Activated CD4-positive, alpha-beta T cell treated with anti-CD3 and anti-CD28 coated beads, Interleukin-2, amount 10 ng/mL, durations not matched to agents 7 days and 5 days (primary cell): ENCODE data around the gene MXRA7. TPM values are rescaled to one million over a fixed set of nuclear protein-coding genes. Genes with fewer than 3 reads are reported as not detected.
"Not testable (repeated sequence)": the region's sequence is repeated elsewhere in the genome, so short reads cannot be mapped to it uniquely, and the experiment has no call there.

ENCODE experiments used
- CTCF ChIA-PET: fragments of 350-600 bp; sonication (Branson Sonifier 250); formaldehyde crosslinking; loops from one replicate; lab custom pipeline; 2021; ENCODE audit warnings: antibody characterized with exemption; lab: Charles Lee
- POLR2A ChIA-PET: fragments of 350-600 bp; sonication (Branson Sonifier 250); formaldehyde crosslinking; loops from one replicate; lab custom pipeline; 2021; ENCODE audit warnings: antibody characterized with exemption; lab: Charles Lee
- DNase-seq: peaks from one replicate; pipeline ENCODE4 v3.0.0-alpha.2; 2020
- H3K27ac Mint-ChIP-seq: one replicate; pipeline ENCODE4 v1.8.0; 2021; ENCODE audit warnings: mild to moderate bottlenecking, moderate library complexity, mixed read lengths
- H3K27me3 Mint-ChIP-seq: one replicate; pipeline ENCODE4 v1.8.0; 2021; ENCODE audit warnings: mixed read lengths
- H3K36me3 Mint-ChIP-seq: one replicate; pipeline ENCODE4 v1.8.0; 2021; ENCODE audit warnings: low read depth, mixed read lengths
- H3K4me1 Mint-ChIP-seq: one replicate; pipeline ENCODE4 v1.8.0; 2021; ENCODE audit warnings: mixed read lengths
- H3K4me3 Mint-ChIP-seq: one replicate; pipeline ENCODE4 v1.8.0; 2021; ENCODE audit warnings: mild to moderate bottlenecking, moderate library complexity, mixed read lengths
- H3K9me3 Mint-ChIP-seq: one replicate; pipeline ENCODE4 v1.8.0; 2021; ENCODE audit warnings: mixed read lengths
- total RNA-seq, 2 experiments: library from RNA; stranded (reverse); gene quantifications; one replicate each; pipeline ENCODE4 v1.2.3, GENCODE V29; 2021

Gene MXRA7
- total RNA-seq, 2 experiments from 2014 or later, result 25.7 to 27.3 TPM

GRCh38 chr17:76721463-76721862 is 10.7 kb upstream of the MXRA7 start:
- no peak for DNase-seq
- ChIA-PET CTCF (interaction anchor here (0.6 to 2.8 kb wide), 2 partner anchors 8 to 108 kb away, joined by 3 to 24 read pairs; no protein-coding TSS in a partner anchor), POLR2A (no interaction called here)
- peaks cover 56% of the 10 kb centered on the region for H3K4me1 Mint-ChIP-seq
- no peak overlapping the region for H3K27ac Mint-ChIP-seq
- no peaks in the 10 kb centered on the region for H3K27me3 Mint-ChIP-seq
- no peaks in the 10 kb centered on the region for H3K9me3 Mint-ChIP-seq
- no peak overlapping the region for H3K4me3 Mint-ChIP-seq
- peaks cover 73% of the 10 kb centered on the region for H3K36me3 Mint-ChIP-seq

- ChIA-PET POLR2A (no interaction called here), CTCF (interaction anchor here (2.8 kb wide), 1 partner anchor 7 kb away, joined by 24 read pairs; no protein-coding TSS in a partner anchor)
- Mint-ChIP-seq H3K27me3 (no peaks in the 10 kb centered on the region), H3K4me1 (peaks cover 61% of the 10 kb centered on the region), H3K27ac (no peak overlapping the region), H3K36me3 (peaks cover 75% of the 10 kb centered on the region), H3K4me3 (no peak overlapping the region), H3K9me3 (no peaks in the 10 kb centered on the region)
- DNase-seq, result no peak
These were observed 10.2 kb upstream of the MXRA7 start for GRCh38 chr17:76720941-76721340.

GRCh38 chr17:76720211-76720610 is 9.4 kb upstream of the MXRA7 start:
- Mint-ChIP-seq H3K4me3 (no peak overlapping the region), H3K9me3 (no peaks in the 10 kb centered on the region), H3K27me3 (no peaks in the 10 kb centered on the region), H3K4me1 (peaks cover 63% of the 10 kb centered on the region), H3K27ac (no peak overlapping the region), H3K36me3 (peaks cover 76% of the 10 kb centered on the region)
- CTCF ChIA-PET, result interaction anchor here (1.6 kb wide), 1 partner anchor 14 kb away, joined by 3 read pairs; no protein-coding TSS in a partner anchor
- POLR2A ChIA-PET, result no interaction called here
- DNase-seq, result no peak

- Mint-ChIP-seq H3K4me3 (no peak overlapping the region), H3K27ac (no peak overlapping the region), H3K4me1 (peaks cover 64% of the 10 kb centered on the region), H3K9me3 (no peaks in the 10 kb centered on the region), H3K27me3 (no peaks in the 10 kb centered on the region), H3K36me3 (peaks cover 72% of the 10 kb centered on the region)
- CTCF ChIA-PET, result interaction anchor here (1.6 kb wide), 1 partner anchor 16 kb away, joined by 3 read pairs; no protein-coding TSS in a partner anchor
- no peak for DNase-seq
- POLR2A ChIA-PET, result no interaction called here
These were observed 7.8 kb upstream of the MXRA7 start for GRCh38 chr17:76718516-76718915.

- no peak for DNase-seq
- Mint-ChIP-seq H3K4me1 (peaks cover 61% of the 10 kb centered on the region), H3K27ac (peak overlapping the region; percentile 77), H3K4me3 (no peak overlapping the region), H3K27me3 (no peaks in the 10 kb centered on the region), H3K36me3 (peaks cover 58% of the 10 kb centered on the region), H3K9me3 (no peaks in the 10 kb centered on the region)
- POLR2A ChIA-PET, result no interaction called here
- CTCF ChIA-PET, result interaction anchor here (0.8 to 2.4 kb wide), 2 partner anchors 10 to 65 kb away, joined by 3 to 15 read pairs; partner anchors contain the start of genes JMJD6 and METTL23
These were observed 6.1 kb upstream of the MXRA7 start for GRCh38 chr17:76716839-76717215.

- Mint-ChIP-seq H3K27ac (peak overlapping the region; percentile 77), H3K4me1 (peaks cover 59% of the 10 kb centered on the region), H3K27me3 (no peaks in the 10 kb centered on the region), H3K9me3 (no peaks in the 10 kb centered on the region), H3K4me3 (peak overlapping the region; percentile 13), H3K36me3 (peaks cover 53% of the 10 kb centered on the region)
- CTCF ChIA-PET, result interaction anchor here (0.8 to 2.4 kb wide), 2 partner anchors 10 to 66 kb away, joined by 3 to 15 read pairs; partner anchors contain the start of genes JMJD6 and METTL23
- peak; percentile 67 for DNase-seq
- POLR2A ChIA-PET, result interaction anchor here (0.7 to 1.1 kb wide), 2 partner anchors 9 to 1929 kb away, joined by 3 to 4 read pairs; no protein-coding TSS in a partner anchor
These were observed 5.5 kb upstream of the MXRA7 start for GRCh38 chr17:76716146-76716838.

- Mint-ChIP-seq H3K27me3 (no peaks in the 10 kb centered on the region), H3K27ac (peak overlapping the region; percentile 77), H3K9me3 (no peaks in the 10 kb centered on the region), H3K4me1 (peaks cover 56% of the 10 kb centered on the region), H3K36me3 (peaks cover 46% of the 10 kb centered on the region), H3K4me3 (no peak overlapping the region)
- no peak for DNase-seq
- ChIA-PET CTCF (interaction anchor here (0.7 to 4.0 kb wide), 3 partner anchors 7 to 210 kb away, joined by 3 to 24 read pairs (median 13); no protein-coding TSS in a partner anchor), POLR2A (interaction anchor here (1.1 kb wide), 1 partner anchor 10 kb away, joined by 4 read pairs; no protein-coding TSS in a partner anchor)
These were observed 4.7 kb upstream of the MXRA7 start for GRCh38 chr17:76715496-76715830.

GRCh38 chr17:76714822-76715495 is 4.2 kb upstream of the MXRA7 start:
- Mint-ChIP-seq H3K27ac (peak overlapping the region; percentile 77), H3K36me3 (peaks cover 45% of the 10 kb centered on the region), H3K27me3 (no peaks in the 10 kb centered on the region), H3K9me3 (no peaks in the 10 kb centered on the region), H3K4me1 (peaks cover 57% of the 10 kb centered on the region), H3K4me3 (peak overlapping the region; percentile 18)
- CTCF ChIA-PET, result interaction anchor here (0.7 to 4.0 kb wide), 5 partner anchors 7 to 209 kb away, joined by 3 to 24 read pairs (median 13); no protein-coding TSS in a partner anchor
- peak; percentile 87 for DNase-seq
- POLR2A ChIA-PET, result no interaction called here

GRCh38 chr17:76714336-76714735 is 3.6 kb upstream of the MXRA7 start:
- POLR2A ChIA-PET, result no interaction called here
- Mint-ChIP-seq H3K4me1 (peaks cover 62% of the 10 kb centered on the region), H3K27ac (no peak overlapping the region), H3K27me3 (no peaks in the 10 kb centered on the region), H3K4me3 (no peak overlapping the region), H3K9me3 (no peaks in the 10 kb centered on the region), H3K36me3 (peaks cover 41% of the 10 kb centered on the region)
- DNase-seq, result no peak
- CTCF ChIA-PET, result interaction anchor here (0.8 to 4.0 kb wide), 11 partner anchors 8 to 208 kb away, joined by 3 to 24 read pairs (median 7); no protein-coding TSS in a partner anchor

GRCh38 chr17:76713765-76714164 is 3.0 kb upstream of the MXRA7 start:
- ChIA-PET POLR2A (interaction anchor here (0.6 kb wide), 1 partner anchor 24 kb away, joined by 5 read pairs; the partner anchor contains the start of gene MFSD11), CTCF (interaction anchor here (0.8 to 4.0 kb wide), 11 partner anchors 8 to 207 kb away, joined by 3 to 24 read pairs (median 7); no protein-coding TSS in a partner anchor)
- peaks cover 61% of the 10 kb centered on the region for H3K4me1 Mint-ChIP-seq

GRCh38 chr17:76712321-76712720 is 1.6 kb upstream of the MXRA7 start:
- H3K9me3 Mint-ChIP-seq, H3K27ac Mint-ChIP-seq, H3K4me3 Mint-ChIP-seq, POLR2A ChIA-PET, DNase-seq, H3K27me3 Mint-ChIP-seq: not testable (repeated sequence)
- CTCF ChIA-PET, result interaction anchor here (1.9 to 4.0 kb wide), 5 partner anchors 10 to 34 kb away, joined by 5 to 24 read pairs (median 10); no protein-coding TSS in a partner anchor
- peaks cover 27% of the 10 kb centered on the region for H3K36me3 Mint-ChIP-seq
- peaks cover 58% of the 10 kb centered on the region for H3K4me1 Mint-ChIP-seq

More at GRCh38 chr17:76713765-76714164, 3.0 kb upstream of the MXRA7 start:
- no peak for DNase-seq
- no peak overlapping the region for H3K4me3 Mint-ChIP-seq
- peaks cover 1% of the 10 kb centered on the region for H3K27me3 Mint-ChIP-seq
- no peaks in the 10 kb centered on the region for H3K9me3 Mint-ChIP-seq
- peaks cover 37% of the 10 kb centered on the region for H3K36me3 Mint-ChIP-seq
- peak overlapping the region; percentile 3 for H3K27ac Mint-ChIP-seq

- H3K27me3 Mint-ChIP-seq, POLR2A ChIA-PET, H3K9me3 Mint-ChIP-seq, CTCF ChIA-PET, H3K27ac Mint-ChIP-seq: not testable (repeated sequence)
- peak; percentile 23 for DNase-seq
- peak overlapping the region; percentile 68 for H3K4me3 Mint-ChIP-seq
- peaks cover 40% of the 10 kb centered on the region for H3K4me1 Mint-ChIP-seq
- H3K36me3 Mint-ChIP-seq, result peaks cover 16% of the 10 kb centered on the region
These were observed 558 bp downstream of the MXRA7 start for GRCh38 chr17:76709951-76710862.
